22Rv1 (cell line): ENCODE measurements around the gene HERC3.

ENCODE experiments used
- H3K27ac ChIP-seq: fragments of 450-650 bp; 2 replicates; pipeline ENCODE4 v1.5.1; 2017
- CTCF ChIP-seq: fragments of 450-650 bp; IDR thresholded peaks from 2 replicates; pipeline ENCODE4 v1.5.1; 2017; ENCODE audit warnings: mild to moderate bottlenecking
- ZFX ChIP-seq: fragments of 450-650 bp; IDR thresholded peaks from 2 replicates; pipeline ENCODE4 v1.6.1; 2017; ENCODE audit warnings: antibody characterized with exemption, borderline replicate concordance

The HERC3 gene

GRCh38 chr4:88725986-88726385 is 133.7 kb downstream of the HERC3 start:
- TF ChIP-seq ZFX (no peak), CTCF (no peak)
- H3K27ac ChIP-seq: no peak overlapping the region

GRCh38 chr4:88728146-88728545 is 135.9 kb downstream of the HERC3 start:
- no peak overlapping the region for H3K27ac ChIP-seq
- TF ChIP-seq CTCF (no peak), ZFX (no peak)

- no peak overlapping the region for H3K27ac ChIP-seq
- TF ChIP-seq CTCF (no peak), ZFX (no peak)
These were observed 137.0 kb downstream of the HERC3 start for GRCh38 chr4:88729146-88729760.

GRCh38 chr4:88730811-88731210 is 138.5 kb downstream of the HERC3 start:
- no peak for TF ChIP-seq ZFX
- no peak for TF ChIP-seq CTCF
- no peak overlapping the region for H3K27ac ChIP-seq

GRCh38 chr4:88731381-88731780 is 139.1 kb downstream of the HERC3 start:
- no peak for TF ChIP-seq ZFX
- TF ChIP-seq CTCF: no peak
- no peak overlapping the region for H3K27ac ChIP-seq

- no peak overlapping the region for H3K27ac ChIP-seq
- TF ChIP-seq CTCF: no peak
- no peak for TF ChIP-seq ZFX
These were observed 140.6 kb downstream of the HERC3 start for GRCh38 chr4:88732714-88733368.

GRCh38 chr4:88734403-88734949 is 142.2 kb downstream of the HERC3 start:
- TF ChIP-seq CTCF: no peak
- TF ChIP-seq ZFX: no peak
- H3K27ac ChIP-seq: no peak overlapping the region
